Fibroblast of pulmonary artery (primary cell): ENCODE results near the gene C20orf141.
"Not testable (repeated sequence)": the region's sequence is repeated elsewhere in the genome, so short reads cannot be mapped to it uniquely, and the experiment has no call there.

ENCODE experiments used
- DNase-seq: peaks from one replicate; pipeline ENCODE4 v3.0.0-alpha.2; 2010; ENCODE audit warnings: low read depth
- H3K4me3 ChIP-seq: replicated peaks from 2 replicates; pipeline ENCODE4 v1.5.1; 2011; ENCODE audit warnings: low read depth, mild to moderate bottlenecking, control low read depth, low read length, moderate library complexity
- TF ChIP-seq, protein P1 (sequence below): IDR thresholded peaks from 2 replicates; pipeline ENCODE4 v1.5.1; 2011; ENCODE audit warnings: mild to moderate bottlenecking, control low read depth, low read length, inconsistent platforms; ENCODE audit errors: missing control alignments

C20orf141 gene

DNA sequence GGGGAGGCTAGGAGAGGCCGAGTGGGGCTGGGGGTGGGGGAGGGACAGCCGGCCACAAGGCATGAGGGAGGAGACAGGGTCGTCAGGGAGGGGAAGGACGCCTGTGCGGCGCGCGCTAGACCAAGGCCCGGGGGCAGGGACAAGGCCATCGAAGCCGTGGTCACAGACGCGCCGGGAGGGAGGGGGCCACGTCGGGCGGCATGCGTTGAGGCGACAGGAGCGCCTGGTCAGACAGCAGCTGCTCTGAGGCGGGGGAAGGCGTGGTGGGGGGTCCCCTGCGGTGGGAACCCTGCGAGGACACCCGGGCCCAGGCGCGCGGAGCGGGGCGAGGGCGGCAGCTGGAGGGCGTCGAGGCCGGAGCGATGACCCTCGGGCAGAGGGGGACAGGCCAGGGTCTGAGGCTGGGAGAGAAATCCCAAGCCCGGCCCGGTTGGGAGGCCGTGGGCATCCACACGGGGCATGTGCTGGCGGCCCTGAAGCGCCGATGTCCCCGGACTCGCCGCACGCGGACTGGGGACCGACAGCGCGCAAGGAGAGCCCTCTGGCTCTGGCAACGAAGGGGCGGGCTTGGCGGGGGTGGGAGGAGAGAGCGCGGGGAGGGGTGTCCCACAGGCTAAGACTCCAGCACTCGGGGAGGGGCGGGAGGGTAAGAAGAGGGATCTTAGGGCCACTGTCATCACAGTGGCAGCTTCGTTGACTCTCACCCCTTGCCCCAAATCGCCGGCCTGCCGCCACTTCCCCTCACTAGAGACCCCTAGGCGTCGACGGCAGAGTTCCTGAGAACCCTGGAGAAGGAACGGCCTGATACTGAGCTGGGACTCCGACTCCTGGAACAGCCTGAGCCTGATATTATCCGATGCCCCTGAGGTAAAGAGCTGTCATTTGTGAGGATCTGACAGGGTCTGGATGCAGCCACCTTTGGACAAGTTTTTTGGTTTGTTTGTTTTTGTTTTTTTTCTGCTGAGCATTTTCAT, 6.4 kb downstream of the C20orf141 start:
- DNase-seq = no peak
- no peak overlapping the region for H3K4me3 ChIP-seq

DNA sequence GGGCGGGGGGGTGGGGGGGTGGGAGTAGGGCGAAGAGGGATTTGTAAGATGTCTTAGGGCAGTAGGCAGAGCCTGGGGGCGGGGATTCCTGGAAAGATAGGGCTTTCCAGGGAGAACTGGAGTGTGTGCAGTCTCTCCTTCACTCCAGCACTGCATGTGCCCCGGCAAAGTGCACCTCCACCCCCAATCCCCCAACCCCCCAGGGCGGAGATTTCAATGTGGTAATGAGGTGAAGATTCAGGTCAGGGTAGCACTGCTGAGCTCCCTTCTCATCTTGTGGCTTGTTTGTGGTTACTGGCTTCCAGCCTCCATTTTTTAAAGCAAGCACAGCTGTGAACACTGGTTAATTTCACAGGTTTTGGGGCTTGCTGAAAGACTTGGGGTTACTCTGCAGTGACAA, 7.3 kb downstream of the C20orf141 start:
- TF ChIP-seq, protein P1, sequence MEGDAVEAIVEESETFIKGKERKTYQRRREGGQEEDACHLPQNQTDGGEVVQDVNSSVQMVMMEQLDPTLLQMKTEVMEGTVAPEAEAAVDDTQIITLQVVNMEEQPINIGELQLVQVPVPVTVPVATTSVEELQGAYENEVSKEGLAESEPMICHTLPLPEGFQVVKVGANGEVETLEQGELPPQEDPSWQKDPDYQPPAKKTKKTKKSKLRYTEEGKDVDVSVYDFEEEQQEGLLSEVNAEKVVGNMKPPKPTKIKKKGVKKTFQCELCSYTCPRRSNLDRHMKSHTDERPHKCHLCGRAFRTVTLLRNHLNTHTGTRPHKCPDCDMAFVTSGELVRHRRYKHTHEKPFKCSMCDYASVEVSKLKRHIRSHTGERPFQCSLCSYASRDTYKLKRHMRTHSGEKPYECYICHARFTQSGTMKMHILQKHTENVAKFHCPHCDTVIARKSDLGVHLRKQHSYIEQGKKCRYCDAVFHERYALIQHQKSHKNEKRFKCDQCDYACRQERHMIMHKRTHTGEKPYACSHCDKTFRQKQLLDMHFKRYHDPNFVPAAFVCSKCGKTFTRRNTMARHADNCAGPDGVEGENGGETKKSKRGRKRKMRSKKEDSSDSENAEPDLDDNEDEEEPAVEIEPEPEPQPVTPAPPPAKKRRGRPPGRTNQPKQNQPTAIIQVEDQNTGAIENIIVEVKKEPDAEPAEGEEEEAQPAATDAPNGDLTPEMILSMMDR = no peak
- no peak overlapping the region for H3K4me3 ChIP-seq
- no peak for DNase-seq

More for the DNA sequence above, 6.4 kb downstream of the C20orf141 start:
- TF ChIP-seq, protein P1 = no peak

DNA sequence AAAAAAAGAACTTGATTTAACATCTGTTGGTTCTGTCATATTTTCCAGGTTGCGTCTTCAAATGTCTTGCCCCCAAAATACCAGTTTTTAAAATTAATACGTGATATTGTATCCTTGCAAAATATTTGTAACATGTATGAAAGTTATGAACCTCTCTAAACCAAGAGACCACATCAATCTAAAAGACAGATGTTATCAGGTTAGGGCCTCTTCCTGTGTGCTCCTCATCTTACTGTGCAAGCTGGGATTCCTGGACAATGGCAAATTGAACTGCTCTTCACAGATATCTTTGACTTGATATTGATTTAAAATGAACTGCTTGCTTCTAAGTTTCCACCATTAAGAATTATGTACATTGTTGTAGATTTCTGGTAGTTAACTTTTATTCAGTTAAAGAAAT, 11.0 kb downstream of the C20orf141 start:
- H3K4me3 ChIP-seq = no peak overlapping the region
- no peak for DNase-seq
- TF ChIP-seq, protein P1 = no peak

DNA sequence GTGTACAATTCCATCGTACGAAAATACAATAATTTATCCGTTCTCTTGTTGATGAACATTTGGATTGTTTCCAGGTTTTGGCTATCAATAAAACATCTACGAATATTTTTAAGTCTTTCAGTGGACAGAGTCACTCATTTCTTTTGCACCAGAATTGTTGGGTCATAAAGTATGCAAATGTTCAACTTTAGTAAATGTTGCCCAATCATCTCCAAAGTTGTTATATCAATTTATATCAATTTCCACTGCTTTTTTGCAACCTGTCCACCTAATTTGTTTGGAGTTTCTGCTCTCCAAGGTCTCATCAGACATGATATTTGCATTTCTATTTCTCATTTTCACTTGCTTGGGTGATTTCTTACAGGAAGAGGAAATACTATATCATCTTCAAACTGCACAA, 11.9 kb downstream of the C20orf141 start:
- no peak overlapping the region for H3K4me3 ChIP-seq
- TF ChIP-seq, protein P1 = no peak
- DNase-seq = no peak

DNA sequence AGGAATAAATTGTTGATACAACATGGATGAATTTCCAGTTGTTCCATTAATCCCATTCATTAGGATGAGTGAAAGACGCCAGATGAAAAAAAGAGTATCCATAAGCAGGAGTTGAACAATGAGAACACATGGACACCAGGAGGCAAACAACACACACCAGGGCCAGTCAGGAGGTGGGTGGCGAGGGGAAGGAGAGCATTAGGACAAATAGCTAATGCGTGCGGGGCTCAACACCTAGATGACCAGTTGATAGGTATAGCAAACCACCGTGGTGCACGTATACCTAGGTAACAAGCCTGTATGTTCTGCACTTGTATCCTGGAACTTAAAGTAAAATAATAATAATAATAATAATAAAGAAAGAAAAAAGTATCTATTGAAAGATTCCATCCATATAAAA, 14.6 kb downstream of the C20orf141 start:
- H3K4me3 ChIP-seq = no peak overlapping the region
- DNase-seq = no peak

DNA sequence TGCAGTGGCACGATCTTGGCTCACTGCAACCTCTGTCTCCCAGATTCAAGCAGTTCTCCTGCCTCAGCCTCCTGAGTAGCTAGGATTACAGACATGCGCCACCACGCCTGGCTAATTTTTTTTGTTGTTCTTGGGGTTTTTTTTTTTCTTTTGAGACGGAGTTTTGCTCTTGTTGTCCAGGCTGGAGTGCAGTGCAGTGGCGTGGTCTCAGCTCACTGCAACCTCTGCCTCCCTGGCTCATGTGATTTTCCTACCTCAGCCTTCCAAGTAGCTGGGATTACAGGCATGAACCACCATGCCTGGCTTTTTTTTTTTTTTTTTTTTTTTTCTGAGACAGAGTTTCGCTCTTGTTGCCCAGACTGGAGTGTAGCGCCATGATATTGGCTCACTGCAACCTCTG, 16.4 kb downstream of the C20orf141 start:
- H3K4me3 ChIP-seq, DNase-seq: not testable (repeated sequence)

More for the DNA sequence above, 14.6 kb downstream of the C20orf141 start:
- TF ChIP-seq, protein P1 = no peak

DNA sequence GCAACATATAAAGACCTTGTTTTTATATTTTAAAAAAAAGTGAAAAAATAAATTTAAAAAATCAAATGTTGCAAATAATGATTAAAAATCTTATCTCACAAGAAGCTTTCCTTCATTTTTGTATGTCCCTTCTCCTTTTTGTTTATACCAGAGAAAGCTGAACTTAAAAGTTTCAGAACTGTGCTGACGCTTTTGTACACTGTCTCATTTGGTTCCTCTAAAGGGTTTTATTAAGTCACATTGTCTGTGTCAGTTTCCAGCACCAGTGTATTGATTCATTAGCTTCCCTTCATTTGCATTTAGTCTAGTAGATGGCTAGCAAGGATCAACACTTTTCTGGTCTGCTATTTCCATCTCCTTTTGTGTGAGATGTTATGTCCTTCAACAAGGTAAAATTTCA, 19.0 kb downstream of the C20orf141 start:
- TF ChIP-seq, protein P1 = no peak
- H3K4me3 ChIP-seq = no peak overlapping the region
- no peak for DNase-seq
